Stimulated activated naive CD4-positive, alpha-beta T cell (primary cell): ENCODE data around the gene ZNF687.
A peak's percentile ranks its signal among the peaks of the same experiment; 100 is the strongest.

Experiments
- DNase-seq, 6 experiments: peaks; one replicate each; lab custom pipeline; 2025; lab: John Stamatoyannopoulos, UW

ZNF687 gene

GRCh38 chr1:151312411-151312810, 30.3 kb downstream of the ZNF687 start:
- no peak for DNase-seq

- no peak for DNase-seq
These were observed 30.7 kb downstream of the ZNF687 start for GRCh38 chr1:151312826-151313225.

GRCh38 chr1:151313501-151313900, 31.4 kb downstream of the ZNF687 start:
- DNase-seq, result no peak

- DNase-seq, result no peak
These were observed 32.2 kb downstream of the ZNF687 start for GRCh38 chr1:151314137-151314875.

- DNase-seq, result no peak
These were observed 33.6 kb downstream of the ZNF687 start for GRCh38 chr1:151315565-151316235.

- DNase-seq, result no peak
These were observed 36.9 kb downstream of the ZNF687 start for GRCh38 chr1:151318975-151319374.

GRCh38 chr1:151324390-151324930, 42.4 kb downstream of the ZNF687 start:
- no peak for DNase-seq

- no peak for DNase-seq
These were observed 43.1 kb downstream of the ZNF687 start for GRCh38 chr1:151325231-151325630.

- DNase-seq, result no peak
These were observed 43.7 kb downstream of the ZNF687 start for GRCh38 chr1:151325646-151326429.

- DNase-seq, result peak in 1 of 6 experiments; percentile 55
These were observed 44.6 kb downstream of the ZNF687 start for GRCh38 chr1:151326619-151327222.

- peak; percentile 79 to 95 (median 90) for DNase-seq
These were observed 45.3 kb downstream of the ZNF687 start, which contains the start of gene PI4KB for GRCh38 chr1:151327223-151327902. TSS of gene PI4KB (minus strand) at chr1:151327416. CDS start at chr1:151316481, 10,935 bp downstream.

- peak in 1 of 6 experiments; percentile 46 for DNase-seq
These were observed 46.0 kb downstream of the ZNF687 start for GRCh38 chr1:151327903-151328674.

- DNase-seq, result no peak
These were observed 52.7 kb downstream of the ZNF687 start for GRCh38 chr1:151334822-151335221.

- DNase-seq, result no peak
These were observed 54.5 kb downstream of the ZNF687 start for GRCh38 chr1:151336556-151336955.

GRCh38 chr1:151340870-151341754, 59.0 kb downstream of the ZNF687 start:
- DNase-seq, result peak in 5 of 6 experiments; percentile 38 to 67 (median 48)
